Skeletal muscle tissue (tissue), 4 donors: ENCODE results near the gene CRHR1. TPM values are rescaled to one million over a fixed set of nuclear protein-coding genes. Genes with fewer than 3 reads are reported as not detected.

Experiments
- H3K27ac ChIP-seq: one replicate; pipeline ENCODE4 v1.7.0; 2013; ENCODE audit warnings: mild to moderate bottlenecking, low read depth, low read length, inconsistent platforms
- H3K27me3 ChIP-seq, 3 donors: one replicate each; pipeline ENCODE4 v1.7.0; 2013; ENCODE audit warnings: low read length in 3 of 3; ENCODE audit not compliant: control insufficient read depth in 3 of 3, insufficient read depth in 3 of 3
- H3K36me3 ChIP-seq, 3 donors: one replicate each; pipeline ENCODE4 v1.7.0; 2013; ENCODE audit warnings: low read length in 3 of 3; ENCODE audit not compliant: control insufficient read depth in 3 of 3, insufficient read depth in 3 of 3
- H3K4me1 ChIP-seq, 3 donors: one replicate each; pipeline ENCODE4 v1.7.0; 2013; ENCODE audit warnings: low read length in 3 of 3, mild to moderate bottlenecking in 3 of 3; ENCODE audit not compliant: control insufficient read depth in 3 of 3, insufficient read depth in 3 of 3
- H3K4me3 ChIP-seq, 3 donors: one replicate each; pipeline ENCODE4 v1.7.0; 2013; ENCODE audit warnings: low read length in 3 of 3
- H3K9ac ChIP-seq, 3 donors: one replicate each; pipeline ENCODE4 v1.7.0; 2013; ENCODE audit warnings: low read length in 3 of 3, mild to moderate bottlenecking in 3 of 3, moderate library complexity in 2 of 3, low read depth in 1 of 3
- H3K9me3 ChIP-seq, 3 donors: one replicate each; pipeline ENCODE4 v1.7.0; 2013; ENCODE audit warnings: low read length in 3 of 3; ENCODE audit not compliant: control insufficient read depth in 3 of 3
- total RNA-seq: library from RNA; depleted of rRNA; stranded (reverse); fragments of >200 nt; gene quantifications from one replicate; pipeline ENCODE4 v1.2.3, GENCODE V29; 2014
- donor health status: Osteomylitis.

Gene CRHR1
- total RNA-seq, 1 donor from 2014 or later = 0.52 TPM

- Histone ChIP-seq H3K36me3 (no peaks in the 10 kb centered on the region), H3K27ac (no peak overlapping the region), H3K9me3 (no peaks in the 10 kb centered on the region), H3K4me1 (peaks cover 2 to 8% (median 2%) of the 10 kb centered on the region in 3 donors), H3K9ac (no peak overlapping the region), H3K27me3 (peaks cover 24 to 38% (median 36%) of the 10 kb centered on the region in 3 donors), H3K4me3 (no peak overlapping the region)
These were observed 9.0 kb upstream of the CRHR1 start for GRCh38 chr17:45775148-45775547.

- Histone ChIP-seq H3K4me1 (peaks cover 0 to 8% (median 2%) of the 10 kb centered on the region in 3 donors), H3K36me3 (no peaks in the 10 kb centered on the region), H3K27ac (no peak overlapping the region), H3K9me3 (no peaks in the 10 kb centered on the region), H3K4me3 (no peak overlapping the region), H3K27me3 (peaks cover 24 to 41% (median 33%) of the 10 kb centered on the region in 3 donors), H3K9ac (no peak overlapping the region)
These were observed 8.5 kb upstream of the CRHR1 start for GRCh38 chr17:45775576-45776011.

- Histone ChIP-seq H3K4me3 (no peak overlapping the region), H3K4me1 (peaks cover 5 to 15% (median 6%) of the 10 kb centered on the region in 3 donors), H3K36me3 (no peaks in the 10 kb centered on the region), H3K27me3 (peaks cover 21 to 39% (median 31%) of the 10 kb centered on the region in 3 donors), H3K27ac (no peak overlapping the region), H3K9me3 (no peaks in the 10 kb centered on the region), H3K9ac (no peak overlapping the region)
These were observed 7.2 kb upstream of the CRHR1 start for GRCh38 chr17:45776896-45777295.

GRCh38 chr17:45777388-45777787 is 6.7 kb upstream of the CRHR1 start:
- Histone ChIP-seq H3K4me1 (peaks cover 5 to 17% (median 9%) of the 10 kb centered on the region in 3 donors), H3K9ac (no peak overlapping the region), H3K9me3 (no peaks in the 10 kb centered on the region), H3K36me3 (no peaks in the 10 kb centered on the region), H3K27me3 (peaks cover 21 to 41% (median 34%) of the 10 kb centered on the region in 3 donors), H3K27ac (no peak overlapping the region), H3K4me3 (no peak overlapping the region)

- Histone ChIP-seq H3K9ac (no peak overlapping the region), H3K27ac (no peak overlapping the region), H3K4me3 (no peak overlapping the region), H3K4me1 (peaks cover 15 to 27% (median 17%) of the 10 kb centered on the region in 3 donors), H3K9me3 (no peaks in the 10 kb centered on the region), H3K27me3 (peaks cover 29 to 51% (median 51%) of the 10 kb centered on the region in 3 donors), H3K36me3 (no peaks in the 10 kb centered on the region)
These were observed 3.2 kb upstream of the CRHR1 start for GRCh38 chr17:45780921-45781320.

- H3K27ac ChIP-seq = no peak overlapping the region
- no peak overlapping the region for H3K9ac ChIP-seq
- H3K4me1 ChIP-seq = peaks cover 15 to 27% (median 17%) of the 10 kb centered on the region in 3 donors
- peak overlapping the region; percentile 30 to 60 (median 46) for H3K4me3 ChIP-seq
- no peaks in the 10 kb centered on the region for H3K36me3 ChIP-seq
- H3K9me3 ChIP-seq = no peaks in the 10 kb centered on the region
- peaks cover 28 to 60% (median 48%) of the 10 kb centered on the region in 3 donors for H3K27me3 ChIP-seq
These were observed 1.1 kb upstream of the CRHR1 start for GRCh38 chr17:45782889-45783592.

GRCh38 chr17:45783593-45784292 is 377 bp upstream of the CRHR1 start:
- peaks cover 15 to 27% (median 17%) of the 10 kb centered on the region in 3 donors for H3K4me1 ChIP-seq
- H3K27me3 ChIP-seq = peaks cover 29 to 65% (median 52%) of the 10 kb centered on the region in 3 donors
- H3K9ac ChIP-seq = peak overlapping the region in 1 of 3 donors; percentile 43
- H3K9me3 ChIP-seq = no peaks in the 10 kb centered on the region
- peak overlapping the region; percentile 30 to 60 (median 46) for H3K4me3 ChIP-seq
- H3K27ac ChIP-seq = no peak overlapping the region
- H3K36me3 ChIP-seq = no peaks in the 10 kb centered on the region

GRCh38 chr17:45784741-45785479 is 790 bp downstream of the CRHR1 start:
- Histone ChIP-seq H3K27me3 (peaks cover 29 to 64% (median 63%) of the 10 kb centered on the region in 3 donors), H3K36me3 (no peaks in the 10 kb centered on the region), H3K27ac (no peak overlapping the region), H3K4me1 (peaks cover 15 to 27% (median 17%) of the 10 kb centered on the region in 3 donors), H3K9ac (peak overlapping the region in 2 of 3 donors; percentile 14 to 40), H3K9me3 (no peaks in the 10 kb centered on the region), H3K4me3 (peak overlapping the region; percentile 43 to 65 (median 56))

GRCh38 chr17:45785480-45786193 is 1.5 kb downstream of the CRHR1 start:
- Histone ChIP-seq H3K36me3 (no peaks in the 10 kb centered on the region), H3K9me3 (no peaks in the 10 kb centered on the region), H3K9ac (peak overlapping the region in 2 of 3 donors; percentile 14 to 40), H3K27ac (no peak overlapping the region), H3K27me3 (peaks cover 32 to 64% (median 62%) of the 10 kb centered on the region in 3 donors), H3K4me3 (peak overlapping the region in 2 of 3 donors; percentile 56 to 65), H3K4me1 (peaks cover 15 to 27% (median 17%) of the 10 kb centered on the region in 3 donors)
